ENCODE results near the gene SPTBN1.
A peak's percentile ranks its signal among the peaks of the same experiment; 100 is the strongest.

The SPTBN1 gene

GRCh38 chr2:54595161-54595803 is 139.2 kb downstream of the SPTBN1 start:
- no peak for DNase-seq

GRCh38 chr2:54595999-54596902 is 140.1 kb downstream of the SPTBN1 start:
- no peak for DNase-seq

- no peak for DNase-seq
Measured at GRCh38 chr2:54597153-54597848, 141.2 kb downstream of the SPTBN1 start.

- no peak for DNase-seq
Measured at GRCh38 chr2:54598347-54599325, 142.5 kb downstream of the SPTBN1 start.

GRCh38 chr2:54599326-54599710 is 143.2 kb downstream of the SPTBN1 start:
- DNase-seq: no peak

- DNase-seq: no peak
Measured at GRCh38 chr2:54599914-54600313, 143.8 kb downstream of the SPTBN1 start.

GRCh38 chr2:54601339-54601738 is 145.2 kb downstream of the SPTBN1 start:
- DNase-seq: no peak

GRCh38 chr2:54602736-54603322 is 146.7 kb downstream of the SPTBN1 start:
- no peak for DNase-seq

GRCh38 chr2:54603357-54603756 is 147.2 kb downstream of the SPTBN1 start:
- DNase-seq: peak in 1 of 3 donors; percentile 26

GRCh38 chr2:54603796-54604195 is 147.7 kb downstream of the SPTBN1 start:
- DNase-seq: no peak

- peak in 2 of 3 donors; percentile 11 to 19 for DNase-seq
Measured at GRCh38 chr2:54604871-54605270, 148.7 kb downstream of the SPTBN1 start.

- no peak for DNase-seq
Measured at GRCh38 chr2:54605836-54606235, 149.7 kb downstream of the SPTBN1 start.

GRCh38 chr2:54606393-54606958 is 150.3 kb downstream of the SPTBN1 start:
- DNase-seq: no peak

GRCh38 chr2:54608224-54608623 is 152.1 kb downstream of the SPTBN1 start:
- no peak for DNase-seq

- no peak for DNase-seq
Measured at GRCh38 chr2:54609241-54609640, 153.1 kb downstream of the SPTBN1 start.

GRCh38 chr2:54609647-54610046 is 153.5 kb downstream of the SPTBN1 start:
- DNase-seq: no peak

- no peak for DNase-seq
Measured at GRCh38 chr2:54610700-54611099, 154.6 kb downstream of the SPTBN1 start.

GRCh38 chr2:54611830-54612545 is 155.9 kb downstream of the SPTBN1 start:
- DNase-seq: no peak

- DNase-seq: no peak
Measured at GRCh38 chr2:54613386-54613785, 157.3 kb downstream of the SPTBN1 start.

- no peak for DNase-seq
Measured at GRCh38 chr2:54613794-54614257, 157.7 kb downstream of the SPTBN1 start.

- DNase-seq: no peak
Measured at GRCh38 chr2:54614819-54615218, 158.7 kb downstream of the SPTBN1 start.
